ENCODE measurements around the gene AJM1.
A peak's percentile ranks its signal among the peaks of the same experiment; 100 is the strongest.
"Not testable (repeated sequence)": the region's sequence is repeated elsewhere in the genome, so short reads cannot be mapped to it uniquely, and the experiment has no call there.

Gene AJM1

GRCh38 chr9:136831720-136832104 is 10.6 kb upstream of the AJM1 start:
- no peak for DNase-seq (ENCODE audit: low read depth)

- DNase-seq (ENCODE audit: low read depth), result no peak
Measured at GRCh38 chr9:136832581-136832980, 9.7 kb upstream of the AJM1 start.

GRCh38 chr9:136833381-136834048 is 8.8 kb upstream of the AJM1 start:
- not testable (repeated sequence) for DNase-seq (ENCODE audit: low read depth)

GRCh38 chr9:136835162-136835931 is 6.9 kb upstream of the AJM1 start:
- no peak for DNase-seq (ENCODE audit: low read depth)

- no peak for DNase-seq (ENCODE audit: low read depth)
Measured at GRCh38 chr9:136835932-136836904, 6.1 kb upstream of the AJM1 start.

GRCh38 chr9:136837146-136837855 is 5.0 kb upstream of the AJM1 start:
- DNase-seq (ENCODE audit: low read depth), result no peak

GRCh38 chr9:136837856-136838277 is 4.4 kb upstream of the AJM1 start:
- not testable (repeated sequence) for DNase-seq (ENCODE audit: low read depth)

- DNase-seq (ENCODE audit: low read depth), result no peak
Measured at GRCh38 chr9:136838314-136839228, 3.7 kb upstream of the AJM1 start.

- no peak for DNase-seq (ENCODE audit: low read depth)
Measured at GRCh38 chr9:136839229-136840139, 2.8 kb upstream of the AJM1 start.

- DNase-seq (ENCODE audit: low read depth), result no peak
Measured at GRCh38 chr9:136840140-136840876, 2.0 kb upstream of the AJM1 start.

GRCh38 chr9:136840877-136841645 is 1.2 kb upstream of the AJM1 start:
- DNase-seq (ENCODE audit: low read depth), result peak; percentile 43

- not testable (repeated sequence) for DNase-seq (ENCODE audit: low read depth)
Measured at GRCh38 chr9:136841646-136842379, 465 bp upstream of the AJM1 start.

- DNase-seq (ENCODE audit: low read depth), result not testable (repeated sequence)
Measured at GRCh38 chr9:136843159-136843800, 1.0 kb downstream of the AJM1 start.

- DNase-seq (ENCODE audit: low read depth), result peak; percentile 47
Measured at GRCh38 chr9:136843801-136844740, 1.8 kb downstream of the AJM1 start.

GRCh38 chr9:136844761-136845464 is 2.6 kb downstream of the AJM1 start:
- no peak for DNase-seq (ENCODE audit: low read depth)

Measured in ELR (cell line).